ENCODE measurements around the gene PRM1. TPM values are rescaled to one million over a fixed set of nuclear protein-coding genes. Genes with fewer than 3 reads are reported as not detected.

Gene PRM1
- total and polyA plus RNA-seq, 2 of the 13 experiments (the other 11 are each of a cell fraction or from before 2014, with no cell fraction given): not detected

DNA sequence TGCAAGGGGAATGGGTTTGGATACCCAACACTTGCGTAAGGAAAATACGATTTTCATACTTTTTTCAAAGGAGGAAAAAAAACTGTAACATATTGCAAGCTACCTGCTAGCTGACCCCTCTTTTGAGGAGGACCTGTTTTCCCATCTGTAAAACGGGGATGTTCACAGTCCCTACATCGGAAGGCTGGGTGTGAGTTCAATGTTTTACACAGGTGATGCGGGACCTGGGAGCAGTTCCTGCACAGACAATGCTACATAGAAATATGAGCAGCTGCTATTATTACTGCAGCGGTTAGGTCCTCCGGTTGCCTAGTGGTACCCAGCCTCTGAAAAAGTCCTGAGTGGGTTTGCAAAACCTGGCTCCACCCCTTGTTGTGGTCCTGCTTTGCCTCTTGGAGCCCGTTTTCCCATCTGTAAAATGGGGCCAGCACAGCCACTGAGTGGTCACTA is 28.6 kb downstream of the PRM1 start (continued):
- TF ChIP-seq, protein P1, sequence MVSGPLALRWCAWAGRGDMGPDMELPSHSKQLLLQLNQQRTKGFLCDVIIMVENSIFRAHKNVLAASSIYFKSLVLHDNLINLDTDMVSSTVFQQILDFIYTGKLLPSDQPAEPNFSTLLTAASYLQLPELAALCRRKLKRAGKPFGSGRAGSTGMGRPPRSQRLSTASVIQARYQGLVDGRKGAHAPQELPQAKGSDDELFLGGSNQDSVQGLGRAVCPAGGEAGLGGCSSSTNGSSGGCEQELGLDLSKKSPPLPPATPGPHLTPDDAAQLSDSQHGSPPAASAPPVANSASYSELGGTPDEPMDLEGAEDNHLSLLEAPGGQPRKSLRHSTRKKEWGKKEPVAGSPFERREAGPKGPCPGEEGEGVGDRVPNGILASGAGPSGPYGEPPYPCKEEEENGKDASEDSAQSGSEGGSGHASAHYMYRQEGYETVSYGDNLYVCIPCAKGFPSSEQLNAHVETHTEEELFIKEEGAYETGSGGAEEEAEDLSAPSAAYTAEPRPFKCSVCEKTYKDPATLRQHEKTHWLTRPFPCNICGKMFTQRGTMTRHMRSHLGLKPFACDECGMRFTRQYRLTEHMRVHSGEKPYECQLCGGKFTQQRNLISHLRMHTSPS (CRISPR knock-in tag; IDR thresholded peaks at IDR 0.05; ENCODE audit: low read depth): no peak
- TF ChIP-seq, protein P2, sequence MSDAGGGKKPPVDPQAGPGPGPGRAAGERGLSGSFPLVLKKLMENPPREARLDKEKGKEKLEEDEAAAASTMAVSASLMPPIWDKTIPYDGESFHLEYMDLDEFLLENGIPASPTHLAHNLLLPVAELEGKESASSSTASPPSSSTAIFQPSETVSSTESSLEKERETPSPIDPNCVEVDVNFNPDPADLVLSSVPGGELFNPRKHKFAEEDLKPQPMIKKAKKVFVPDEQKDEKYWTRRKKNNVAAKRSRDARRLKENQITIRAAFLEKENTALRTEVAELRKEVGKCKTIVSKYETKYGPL (CRISPR knock-in tag; IDR thresholded peaks at IDR 0.05): no peak
- no peak for TF ChIP-seq RAD21 (CRISPR knock-in tag; IDR thresholded peaks at IDR 0.05)
- TF ChIP-seq, protein P3, sequence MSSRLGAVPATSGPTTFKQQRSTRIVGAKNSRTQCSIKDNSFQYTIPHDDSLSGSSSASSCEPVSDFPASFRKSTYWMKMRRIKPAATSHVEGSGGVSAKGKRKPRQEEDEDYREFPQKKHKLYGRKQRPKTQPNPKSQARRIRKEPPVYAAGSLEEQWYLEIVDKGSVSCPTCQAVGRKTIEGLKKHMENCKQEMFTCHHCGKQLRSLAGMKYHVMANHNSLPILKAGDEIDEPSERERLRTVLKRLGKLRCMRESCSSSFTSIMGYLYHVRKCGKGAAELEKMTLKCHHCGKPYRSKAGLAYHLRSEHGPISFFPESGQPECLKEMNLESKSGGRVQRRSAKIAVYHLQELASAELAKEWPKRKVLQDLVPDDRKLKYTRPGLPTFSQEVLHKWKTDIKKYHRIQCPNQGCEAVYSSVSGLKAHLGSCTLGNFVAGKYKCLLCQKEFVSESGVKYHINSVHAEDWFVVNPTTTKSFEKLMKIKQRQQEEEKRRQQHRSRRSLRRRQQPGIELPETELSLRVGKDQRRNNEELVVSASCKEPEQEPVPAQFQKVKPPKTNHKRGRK (CRISPR knock-in tag; IDR thresholded peaks at IDR 0.05): no peak
- 0 out of 2 replicates have a peak, but pooled peaks have one; percentile 40 for TF ChIP-seq ZNF33A (CRISPR knock-in tag; IDR thresholded peaks at IDR 0.05; ENCODE audit: borderline replicate concordance)
- no peak for TF ChIP-seq ZNF672 (CRISPR knock-in tag; IDR thresholded peaks at IDR 0.05)
- TF ChIP-seq MAF1 (CRISPR knock-in tag; IDR thresholded peaks at IDR 0.05; ENCODE audit: borderline replicate concordance): no peak
- no peak for TF ChIP-seq RBM39 (IDR thresholded peaks at IDR 0.05; ENCODE audit: low read depth, low read length, poor library complexity, severe bottlenecking)
- peak; percentile 65; the same call in 1 of the 2 replicates for TF ChIP-seq ZNF431 (CRISPR knock-in tag; IDR thresholded peaks at IDR 0.05; ENCODE audit: borderline replicate concordance, low read depth)
- no peak for TF ChIP-seq GPN1 (CRISPR knock-in tag; IDR thresholded peaks at IDR 0.05; ENCODE audit: borderline replicate concordance)
- TF ChIP-seq ZNF678 (CRISPR knock-in tag; IDR thresholded peaks at IDR 0.05): no peak
- TF ChIP-seq, protein P4, sequence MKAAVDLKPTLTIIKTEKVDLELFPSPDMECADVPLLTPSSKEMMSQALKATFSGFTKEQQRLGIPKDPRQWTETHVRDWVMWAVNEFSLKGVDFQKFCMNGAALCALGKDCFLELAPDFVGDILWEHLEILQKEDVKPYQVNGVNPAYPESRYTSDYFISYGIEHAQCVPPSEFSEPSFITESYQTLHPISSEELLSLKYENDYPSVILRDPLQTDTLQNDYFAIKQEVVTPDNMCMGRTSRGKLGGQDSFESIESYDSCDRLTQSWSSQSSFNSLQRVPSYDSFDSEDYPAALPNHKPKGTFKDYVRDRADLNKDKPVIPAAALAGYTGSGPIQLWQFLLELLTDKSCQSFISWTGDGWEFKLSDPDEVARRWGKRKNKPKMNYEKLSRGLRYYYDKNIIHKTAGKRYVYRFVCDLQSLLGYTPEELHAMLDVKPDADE (CRISPR knock-in tag; IDR thresholded peaks at IDR 0.05): no peak; the same call in 1 of the 2 replicates
- no peak for TF ChIP-seq EZH2 (conservative IDR thresholded peaks at IDR 0.05; ENCODE audit: low read depth, low read length)
- TF ChIP-seq HNRNPH1 (optimal IDR thresholded peaks at IDR 0.05; ENCODE audit: low read depth, low read length): no peak
- TF ChIP-seq HMG20B (CRISPR knock-in tag; conservative IDR thresholded peaks at IDR 0.05): no peak
- no peak for TF ChIP-seq ZNF607 (CRISPR knock-in tag; IDR thresholded peaks at IDR 0.05; ENCODE audit: borderline replicate concordance)
- no peak for TF ChIP-seq SP5 (CRISPR knock-in tag; IDR thresholded peaks at IDR 0.05; ENCODE audit: borderline replicate concordance, low read depth)
- TF ChIP-seq, protein P5, sequence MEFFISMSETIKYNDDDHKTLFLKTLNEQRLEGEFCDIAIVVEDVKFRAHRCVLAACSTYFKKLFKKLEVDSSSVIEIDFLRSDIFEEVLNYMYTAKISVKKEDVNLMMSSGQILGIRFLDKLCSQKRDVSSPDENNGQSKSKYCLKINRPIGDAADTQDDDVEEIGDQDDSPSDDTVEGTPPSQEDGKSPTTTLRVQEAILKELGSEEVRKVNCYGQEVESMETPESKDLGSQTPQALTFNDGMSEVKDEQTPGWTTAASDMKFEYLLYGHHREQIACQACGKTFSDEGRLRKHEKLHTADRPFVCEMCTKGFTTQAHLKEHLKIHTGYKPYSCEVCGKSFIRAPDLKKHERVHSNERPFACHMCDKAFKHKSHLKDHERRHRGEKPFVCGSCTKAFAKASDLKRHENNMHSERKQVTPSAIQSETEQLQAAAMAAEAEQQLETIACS (CRISPR knock-in tag; IDR thresholded peaks at IDR 0.05): no peak
- TF ChIP-seq RNF2 (conservative IDR thresholded peaks at IDR 0.05; ENCODE audit: low read depth): no peak
- TF ChIP-seq ADNP (CRISPR knock-in tag; IDR thresholded peaks at IDR 0.05): peak; percentile 29; the same call in 1 of the 2 replicates
- peak; percentile 93 for TF ChIP-seq ZNF629 (CRISPR knock-in tag; conservative IDR thresholded peaks at IDR 0.05)
- no peak for TF ChIP-seq ZNF7 (CRISPR knock-in tag; IDR thresholded peaks at IDR 0.05)
- no peak for TF ChIP-seq ARNTL (CRISPR knock-in tag; IDR thresholded peaks at IDR 0.05)
- TF ChIP-seq, protein P6, sequence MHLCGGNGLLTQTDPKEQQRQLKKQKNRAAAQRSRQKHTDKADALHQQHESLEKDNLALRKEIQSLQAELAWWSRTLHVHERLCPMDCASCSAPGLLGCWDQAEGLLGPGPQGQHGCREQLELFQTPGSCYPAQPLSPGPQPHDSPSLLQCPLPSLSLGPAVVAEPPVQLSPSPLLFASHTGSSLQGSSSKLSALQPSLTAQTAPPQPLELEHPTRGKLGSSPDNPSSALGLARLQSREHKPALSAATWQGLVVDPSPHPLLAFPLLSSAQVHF (CRISPR knock-in tag; IDR thresholded peaks at IDR 0.05): no peak
- TF ChIP-seq ZNF670 (CRISPR knock-in tag; IDR thresholded peaks at IDR 0.05; ENCODE audit: borderline replicate concordance): peak; percentile 30; the same call in 1 of the 2 replicates
